NT2/D1 (cell line): ENCODE measurements around the gene TCP11.

Source experiments
- SUZ12 ChIP-seq: IDR thresholded peaks from 2 replicates; pipeline ENCODE4 v1.6.1; 2011; ENCODE audit not compliant: insufficient read length, insufficient read depth; ENCODE audit errors: extremely low read depth
- YY1 ChIP-seq: IDR thresholded peaks from 2 replicates; pipeline ENCODE4 v1.6.1; 2011; ENCODE audit not compliant: insufficient read length, insufficient read depth

- TF ChIP-seq YY1: no peak
- no peak for TF ChIP-seq SUZ12
These were observed 5.9 kb upstream of the TCP11 start for GRCh38 chr6:35147026-35147425.
